ENCODE measurements around the gene PDE9A. TPM values are rescaled to one million over a fixed set of nuclear protein-coding genes. Genes with fewer than 3 reads are reported as not detected.

Gene PDE9A
- total RNA-seq, 1 experiment from 2014 or later, result 44.8 TPM

- TF ChIP-seq HMGXB4 (CRISPR knock-in tag; IDR thresholded peaks at IDR 0.05) (no peak), GABPB1 (CRISPR knock-in tag; IDR thresholded peaks at IDR 0.05) (no peak), FOXP1 (CRISPR knock-in tag; IDR thresholded peaks at IDR 0.05; ENCODE audit: borderline replicate concordance) (no peak), SMAD4 (CRISPR knock-in tag; IDR thresholded peaks at IDR 0.05) (no peak), ATF1 (CRISPR knock-in tag; IDR thresholded peaks at IDR 0.05) (no peak), ZNF671 (CRISPR knock-in tag; IDR thresholded peaks at IDR 0.05) (no peak), SOX15 (CRISPR knock-in tag; IDR thresholded peaks at IDR 0.05) (no peak), MAX (CRISPR knock-in tag; IDR thresholded peaks at IDR 0.05) (no peak), NR1H2 (CRISPR knock-in tag; IDR thresholded peaks at IDR 0.05) (no peak), ETV6 (CRISPR knock-in tag; IDR thresholded peaks at IDR 0.05) (no peak)
Measured at GRCh38 chr21:42649122-42650032, 4.0 kb upstream of the PDE9A start (continued).

- no peak overlapping the region for H3K4me3 Mint-ChIP-seq
- ChIA-PET POLR2A (no interaction called here), CTCF (interaction anchor here (1.0 kb wide), 1 partner anchor 29 kb away, joined by 3 read pairs; no protein-coding TSS in a partner anchor)
- DNase-seq (ENCODE audit: low spot score) (no peak), ATAC-seq (no peak)
- H3K27ac Mint-ChIP-seq, result no peak overlapping the region
- no peaks in the 10 kb centered on the region for H3K36me3 Mint-ChIP-seq
- H3K27me3 Mint-ChIP-seq (ENCODE audit: low read depth), result peaks cover 11% of the 10 kb centered on the region; the same call in 1 of the 2 replicates
- peaks cover 17% of the 10 kb centered on the region for H3K4me1 Mint-ChIP-seq
- H3K9me3 Mint-ChIP-seq, result no peaks in the 10 kb centered on the region
- no peak for TF ChIP-seq E2F5 (CRISPR knock-in tag; IDR thresholded peaks at IDR 0.05)
- TF ChIP-seq NR3C1 (CRISPR knock-in tag; conservative IDR thresholded peaks at IDR 0.05; ENCODE audit: low read depth), result no peak
- TF ChIP-seq NFE2L1 (CRISPR knock-in tag; IDR thresholded peaks at IDR 0.05), result no peak
- TF ChIP-seq HMGA2 (CRISPR knock-in tag; IDR thresholded peaks at IDR 0.05), result no peak
- no peak for TF ChIP-seq ZNF532 (CRISPR knock-in tag; IDR thresholded peaks at IDR 0.05; ENCODE audit: borderline replicate concordance)
- TF ChIP-seq ELF4 (CRISPR knock-in tag; IDR thresholded peaks at IDR 0.05; ENCODE audit: low read depth), result no peak
- TF ChIP-seq PRRX2 (CRISPR knock-in tag; IDR thresholded peaks at IDR 0.05), result no peak
- TF ChIP-seq IRF1 (CRISPR knock-in tag; IDR thresholded peaks at IDR 0.05), result no peak
- TF ChIP-seq PREB (CRISPR knock-in tag; IDR thresholded peaks at IDR 0.05; ENCODE audit: borderline replicate concordance), result no peak
- TF ChIP-seq NR2C2 (CRISPR knock-in tag; IDR thresholded peaks at IDR 0.05), result no peak
- TF ChIP-seq ZNF671 (CRISPR knock-in tag; IDR thresholded peaks at IDR 0.05), result no peak
- TF ChIP-seq ZNF232 (CRISPR knock-in tag; IDR thresholded peaks at IDR 0.05), result no peak
- TF ChIP-seq RORB (CRISPR knock-in tag; IDR thresholded peaks at IDR 0.05), result no peak
- TF ChIP-seq SMAD4 (CRISPR knock-in tag; IDR thresholded peaks at IDR 0.05), result no peak
- TF ChIP-seq NFATC4 (CRISPR knock-in tag; IDR thresholded peaks at IDR 0.05), result no peak
Measured at GRCh38 chr21:42650033-42650370, 3.4 kb upstream of the PDE9A start.

All from WTC11 (cell line).